GM19463 (cell line): ENCODE data around the gene GOLGA8T.
"Not testable (repeated sequence)": the region's sequence is repeated elsewhere in the genome, so short reads cannot be mapped to it uniquely, and the experiment has no call there.

Experiments used
- ATAC-seq: cut with Tn5 transposase; IDR thresholded peaks from one replicate; pipeline ENCODE4 v1.9.1; 2021; ENCODE audit warnings: mild to moderate bottlenecking, moderate library complexity; ENCODE audit not compliant: unreplicated experiment

The GOLGA8T gene

DNA sequence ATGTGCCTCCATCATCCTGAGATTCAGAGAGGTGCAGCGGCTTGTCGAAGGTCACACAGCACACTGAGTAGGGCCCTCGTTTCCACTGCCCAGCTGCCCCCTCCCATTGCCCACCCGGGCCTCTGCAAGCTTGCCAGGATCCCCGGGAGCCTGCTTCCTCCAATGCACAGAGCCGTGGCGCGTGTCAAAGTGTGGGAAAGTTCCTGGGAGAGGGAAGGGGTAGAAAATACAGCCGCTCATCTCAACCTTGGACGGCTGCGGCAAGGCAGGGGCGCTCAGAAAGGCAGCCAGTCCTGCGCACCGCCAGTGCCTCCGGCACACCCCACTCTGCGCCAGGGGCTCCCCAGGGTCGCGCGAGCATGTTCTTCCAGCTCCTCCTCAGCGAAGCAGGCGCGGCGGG lies 56.3 kb downstream of the GOLGA8T start:
- ATAC-seq: not testable (repeated sequence)

- not testable (repeated sequence) for ATAC-seq
Measured at GRCh38 chr15:30191639-30192038, 56.8 kb downstream of the GOLGA8T start.

- not testable (repeated sequence) for ATAC-seq
Measured at GRCh38 chr15:30192119-30192745, 57.4 kb downstream of the GOLGA8T start.

GRCh38 chr15:30192892-30193291 lies 58.0 kb downstream of the GOLGA8T start:
- not testable (repeated sequence) for ATAC-seq
